Lower leg skin (tissue), 4 donors: Measurements from ENCODE around the gene SQSTM1. TPM values are rescaled to one million over a fixed set of nuclear protein-coding genes. Genes with fewer than 3 reads are reported as not detected.

Experiments used
- DNase-seq, 2 donors: peaks; one replicate each; pipeline ENCODE4 v3.0.0-alpha.2; 2019; ENCODE audit warnings: low spot score in 2 of 2
- H3K4me3 ChIP-seq: fragments of 200-600 bp; sonication (generic); 2 replicates; pipeline ENCODE4 v1.5.1; 2017; ENCODE audit warnings: mild to moderate bottlenecking, low read depth; ENCODE audit not compliant: poor library complexity, severe bottlenecking
- POLR2A ChIP-seq, 2 donors: fragments of 450-650 bp; IDR thresholded peaks; one replicate each; pipeline ENCODE4 v1.6.1; 2016 to 2017; ENCODE audit warnings: antibody characterized with exemption in 2 of 2, mild to moderate bottlenecking in 1 of 2, moderate library complexity in 1 of 2
- WGBS, 2 donors: methylation state at CpG; one replicate each; pipeline ENCODE4 v1.1.5; 2018; 5-methylcytosine and 5-hydroxymethylcytosine counted together
- intact Hi-C: fragments of 100-400 bp; cut with DNase I; formaldehyde crosslinking; loops from one replicate; pipeline ENCODE4 v1.15.0; 2023; ENCODE audit warnings: low total_unique reads
- total RNA-seq, 4 donors: library from RNA; depleted of rRNA; stranded (reverse); fragments of >200 nt; gene quantifications; one replicate each; pipeline ENCODE4 v1.1.0, GENCODE V29; 2016
- TF ChIP-seq, protein P1 (sequence below), 3 donors: fragments of 450-650 bp; IDR thresholded peaks; one replicate each; pipeline ENCODE4 v1.5.1; 2016; ENCODE audit warnings: antibody characterized with exemption in 3 of 3, mild to moderate bottlenecking in 3 of 3, moderate library complexity in 2 of 3

SQSTM1 gene
- total RNA-seq, 4 donors from 2014 or later = 263 to 508 (median 298) TPM

DNA sequence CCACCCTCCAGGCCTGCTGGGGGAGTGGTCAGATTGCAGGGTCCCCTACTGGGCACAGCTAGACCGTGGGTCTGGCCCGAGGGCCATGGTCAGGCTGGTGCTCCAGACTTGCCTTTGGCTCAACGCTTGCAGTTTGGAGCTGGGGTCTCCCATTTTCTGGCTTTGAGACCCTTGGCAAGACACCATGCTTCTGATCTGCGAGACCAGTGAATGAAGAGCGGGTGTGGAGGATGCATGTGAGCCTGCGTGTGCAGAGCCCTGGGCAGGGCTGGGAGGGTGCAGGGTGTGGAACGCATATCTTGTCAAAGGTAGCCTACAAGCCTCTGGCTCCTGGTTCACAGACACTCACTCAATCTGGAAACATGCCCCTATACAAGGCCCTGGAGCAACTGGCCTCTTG, 44.0 kb downstream of the SQSTM1 start:
- 90 to 94% methylated on average over 7 of the region's 7 CpGs for WGBS, 2 donors
- intact Hi-C loops = no loop called here
- H3K4me3 ChIP-seq = no peak overlapping the region
- no peak for TF ChIP-seq POLR2A (IDR thresholded peaks at IDR 0.05)
- TF ChIP-seq, protein P1, sequence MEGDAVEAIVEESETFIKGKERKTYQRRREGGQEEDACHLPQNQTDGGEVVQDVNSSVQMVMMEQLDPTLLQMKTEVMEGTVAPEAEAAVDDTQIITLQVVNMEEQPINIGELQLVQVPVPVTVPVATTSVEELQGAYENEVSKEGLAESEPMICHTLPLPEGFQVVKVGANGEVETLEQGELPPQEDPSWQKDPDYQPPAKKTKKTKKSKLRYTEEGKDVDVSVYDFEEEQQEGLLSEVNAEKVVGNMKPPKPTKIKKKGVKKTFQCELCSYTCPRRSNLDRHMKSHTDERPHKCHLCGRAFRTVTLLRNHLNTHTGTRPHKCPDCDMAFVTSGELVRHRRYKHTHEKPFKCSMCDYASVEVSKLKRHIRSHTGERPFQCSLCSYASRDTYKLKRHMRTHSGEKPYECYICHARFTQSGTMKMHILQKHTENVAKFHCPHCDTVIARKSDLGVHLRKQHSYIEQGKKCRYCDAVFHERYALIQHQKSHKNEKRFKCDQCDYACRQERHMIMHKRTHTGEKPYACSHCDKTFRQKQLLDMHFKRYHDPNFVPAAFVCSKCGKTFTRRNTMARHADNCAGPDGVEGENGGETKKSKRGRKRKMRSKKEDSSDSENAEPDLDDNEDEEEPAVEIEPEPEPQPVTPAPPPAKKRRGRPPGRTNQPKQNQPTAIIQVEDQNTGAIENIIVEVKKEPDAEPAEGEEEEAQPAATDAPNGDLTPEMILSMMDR (IDR thresholded peaks at IDR 0.05) = no peak
- DNase-seq = no peak

DNA sequence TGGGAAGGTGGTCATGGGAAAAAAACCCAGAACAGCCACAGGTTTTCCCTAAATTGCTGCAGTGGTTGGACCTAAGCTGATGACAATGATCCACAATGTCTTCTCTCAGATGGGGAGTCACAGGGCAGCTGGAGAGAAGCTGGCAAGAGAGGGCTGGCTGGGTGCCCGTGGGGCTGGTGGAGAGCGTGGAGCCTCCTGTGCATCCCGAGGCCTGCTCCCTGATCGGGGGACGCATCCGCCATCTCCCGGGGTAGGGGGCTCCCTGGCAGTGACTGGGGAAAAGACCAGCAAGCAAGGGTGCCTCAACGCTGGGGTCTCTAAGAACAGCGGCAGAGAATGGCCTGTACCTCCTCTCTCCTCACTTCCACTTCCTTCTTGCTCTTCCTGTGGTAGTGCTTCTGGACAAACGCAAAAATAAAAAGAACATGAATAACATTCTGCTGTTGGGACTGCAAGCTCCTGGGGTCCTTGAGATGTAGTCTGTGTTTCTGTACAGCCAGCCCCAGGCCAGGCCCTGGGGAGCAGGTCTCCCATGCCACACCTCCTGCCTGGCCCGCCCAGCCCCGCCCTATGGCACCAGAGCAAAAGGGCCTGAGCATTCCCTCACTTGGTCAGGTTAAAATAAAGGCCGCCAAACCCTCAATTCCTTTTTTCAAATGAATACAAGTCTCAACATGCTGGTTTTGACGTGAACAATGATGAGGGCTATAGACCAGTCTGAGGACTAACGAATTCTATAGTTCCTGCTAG, 45.0 kb downstream of the SQSTM1 start:
- no peak for DNase-seq
- 80 to 86% methylated on average over 15 of the region's 15 CpGs for WGBS, 2 donors
- TF ChIP-seq, protein P1 (IDR thresholded peaks at IDR 0.05) = no peak
- no peak for TF ChIP-seq POLR2A (IDR thresholded peaks at IDR 0.05)
- intact Hi-C loops = no loop called here
- no peak overlapping the region for H3K4me3 ChIP-seq

DNA sequence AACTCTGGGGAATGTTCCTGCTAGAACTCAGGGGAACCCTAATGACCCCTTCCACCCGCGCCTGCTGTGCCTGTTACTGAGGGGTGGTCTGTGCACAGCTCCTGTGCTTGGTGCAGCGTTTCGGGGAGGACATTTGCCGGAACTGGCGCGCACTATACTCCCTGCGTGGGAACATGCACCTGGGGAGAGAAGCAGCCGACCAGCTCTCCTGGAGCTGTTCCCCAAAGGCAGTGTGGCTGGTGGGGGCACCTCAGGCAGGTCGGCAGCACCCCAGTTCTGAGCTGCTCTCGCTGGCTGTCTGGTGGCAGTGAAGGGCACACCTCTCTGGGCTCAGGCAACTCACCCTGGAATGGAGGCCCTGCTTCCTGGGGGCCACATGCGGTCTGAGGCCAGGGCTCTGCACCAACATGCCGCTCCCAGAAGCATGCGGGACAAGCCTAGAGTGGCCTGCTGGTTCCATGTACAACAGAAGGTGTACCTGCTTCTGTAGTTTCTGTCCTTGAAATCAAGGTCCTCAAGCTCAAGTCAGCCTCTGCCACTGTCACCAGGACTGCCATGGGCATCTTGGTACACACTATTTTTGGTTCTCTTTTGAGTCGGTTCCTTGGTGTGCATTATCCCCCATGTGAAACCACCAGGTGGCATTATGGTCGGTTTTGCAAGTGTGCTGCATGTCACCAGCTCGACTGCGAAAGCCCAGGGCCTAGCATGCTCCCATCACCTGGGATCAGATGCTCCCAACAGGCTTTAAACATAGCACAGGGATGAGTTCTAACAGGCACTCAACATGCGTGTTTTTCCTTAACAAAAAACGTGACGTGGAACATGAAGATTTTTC, 45.8 kb downstream of the SQSTM1 start:
- 84 to 85% methylated on average over 20 to 21 of the region's 21 CpGs for WGBS, 2 donors
- TF ChIP-seq POLR2A (IDR thresholded peaks at IDR 0.05) = no peak
- TF ChIP-seq, protein P1 (IDR thresholded peaks at IDR 0.05) = no peak
- no peak overlapping the region for H3K4me3 ChIP-seq
- DNase-seq = no peak
- intact Hi-C loops = no loop called here

DNA sequence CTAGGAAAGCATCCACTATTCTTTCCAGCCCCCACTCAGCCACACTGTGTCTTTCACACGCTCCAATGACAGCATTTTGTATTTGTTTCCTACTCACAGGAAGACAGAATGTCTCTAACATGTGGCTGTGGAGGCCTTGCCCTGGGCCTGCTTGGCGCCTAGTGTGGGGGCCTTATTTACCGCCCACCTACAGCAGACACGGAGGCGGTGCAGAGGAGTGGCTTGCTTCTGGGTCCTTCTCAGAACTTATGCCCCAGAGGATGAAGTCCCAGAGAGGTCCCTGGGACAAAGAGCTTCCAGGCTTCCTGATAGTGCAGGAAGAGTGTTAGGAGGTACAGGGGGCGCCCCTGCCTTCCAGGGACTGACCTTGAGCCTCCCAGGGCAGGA, 46.4 kb downstream of the SQSTM1 start:
- 90 to 96% methylated on average over 6 of the region's 6 CpGs for WGBS, 2 donors
- DNase-seq = no peak
- H3K4me3 ChIP-seq = no peak overlapping the region
- intact Hi-C loops = no loop called here
- TF ChIP-seq POLR2A (IDR thresholded peaks at IDR 0.05) = no peak
- TF ChIP-seq, protein P1 (IDR thresholded peaks at IDR 0.05) = no peak

DNA sequence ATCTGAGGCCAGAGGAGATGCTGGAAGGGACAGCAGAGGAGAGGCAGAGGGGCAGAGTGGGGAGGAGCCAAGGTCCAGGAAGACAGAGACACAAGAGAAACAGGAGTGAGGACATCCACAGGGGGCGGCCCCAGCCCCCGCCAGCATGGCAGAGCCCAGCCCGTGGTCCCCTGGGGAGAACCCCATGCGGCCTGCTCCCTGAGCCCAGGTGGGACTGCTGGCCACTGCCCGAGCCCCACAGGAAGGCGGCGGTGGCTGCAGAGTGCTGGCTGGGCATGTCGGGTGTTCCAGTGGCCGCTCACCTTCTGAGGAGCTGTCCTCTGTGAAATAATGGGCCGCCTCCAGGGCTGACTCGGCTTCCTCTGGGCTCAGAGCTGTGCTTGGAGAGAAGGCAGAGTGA, 46.8 kb downstream of the SQSTM1 start:
- intact Hi-C loops = no loop called here
- no peak for DNase-seq
- 89 to 93% methylated on average over 8 to 10 of the region's 11 CpGs for WGBS, 2 donors
- H3K4me3 ChIP-seq = no peak overlapping the region
- TF ChIP-seq, protein P1 (IDR thresholded peaks at IDR 0.05) = no peak
- no peak for TF ChIP-seq POLR2A (IDR thresholded peaks at IDR 0.05)
